ENCODE measurements around the gene CERS3.

The CERS3 gene

DNA sequence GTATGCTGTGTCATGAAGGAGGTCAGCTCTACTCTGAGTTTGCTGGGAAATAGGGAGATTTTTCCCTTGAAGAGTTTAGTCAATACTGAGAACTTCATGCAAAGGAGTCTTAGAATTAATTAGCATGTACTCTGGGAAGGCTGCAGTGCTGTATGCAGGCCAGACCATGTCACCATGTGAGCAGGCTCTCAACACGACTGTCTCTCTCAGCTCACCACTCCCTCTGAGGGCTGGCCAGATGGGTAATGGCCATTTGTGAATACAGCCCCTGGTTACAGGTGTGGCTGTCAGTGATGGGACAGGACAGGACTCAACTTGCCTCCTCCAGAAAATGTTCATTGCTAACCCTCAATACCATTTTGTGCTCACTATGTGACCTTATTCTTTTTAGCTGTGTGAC lies 5.1 kb upstream of the CERS3 start:
- H3K27me3 ChIP-seq (ENCODE audit: control insufficient read depth, insufficient read depth, low read length) = no peaks in the 10 kb centered on the region
- TF ChIP-seq, protein P1, sequence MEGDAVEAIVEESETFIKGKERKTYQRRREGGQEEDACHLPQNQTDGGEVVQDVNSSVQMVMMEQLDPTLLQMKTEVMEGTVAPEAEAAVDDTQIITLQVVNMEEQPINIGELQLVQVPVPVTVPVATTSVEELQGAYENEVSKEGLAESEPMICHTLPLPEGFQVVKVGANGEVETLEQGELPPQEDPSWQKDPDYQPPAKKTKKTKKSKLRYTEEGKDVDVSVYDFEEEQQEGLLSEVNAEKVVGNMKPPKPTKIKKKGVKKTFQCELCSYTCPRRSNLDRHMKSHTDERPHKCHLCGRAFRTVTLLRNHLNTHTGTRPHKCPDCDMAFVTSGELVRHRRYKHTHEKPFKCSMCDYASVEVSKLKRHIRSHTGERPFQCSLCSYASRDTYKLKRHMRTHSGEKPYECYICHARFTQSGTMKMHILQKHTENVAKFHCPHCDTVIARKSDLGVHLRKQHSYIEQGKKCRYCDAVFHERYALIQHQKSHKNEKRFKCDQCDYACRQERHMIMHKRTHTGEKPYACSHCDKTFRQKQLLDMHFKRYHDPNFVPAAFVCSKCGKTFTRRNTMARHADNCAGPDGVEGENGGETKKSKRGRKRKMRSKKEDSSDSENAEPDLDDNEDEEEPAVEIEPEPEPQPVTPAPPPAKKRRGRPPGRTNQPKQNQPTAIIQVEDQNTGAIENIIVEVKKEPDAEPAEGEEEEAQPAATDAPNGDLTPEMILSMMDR (IDR thresholded peaks at IDR 0.05) = no peak

DNA sequence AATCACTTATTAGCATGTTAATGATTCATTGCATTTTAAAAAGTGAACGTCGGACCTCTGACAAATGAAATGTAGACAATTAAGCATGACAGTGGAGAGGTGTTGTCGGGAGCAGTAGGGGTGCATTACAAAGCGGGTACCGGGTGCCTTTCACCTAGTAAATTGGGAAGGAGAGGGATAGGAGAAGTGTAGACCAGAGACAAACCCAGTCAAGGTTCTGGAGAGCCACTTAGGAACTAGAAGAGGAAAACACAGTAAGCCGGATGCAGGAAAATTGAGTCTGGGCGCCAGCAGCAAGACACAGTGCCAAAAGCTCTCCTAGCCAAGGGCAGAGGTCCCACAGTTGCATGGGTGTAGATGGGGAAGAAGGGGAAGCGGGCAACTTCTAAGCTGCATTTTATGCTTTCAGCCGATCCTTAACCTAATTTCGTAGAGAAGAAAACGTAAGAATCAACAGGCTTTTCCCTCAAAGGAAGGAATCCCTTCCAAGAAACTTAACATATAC lies 3.1 kb upstream of the CERS3 start:
- Histone ChIP-seq H3K4me3 (ENCODE audit: low read depth, low read length) (no peak overlapping the region), H3K9ac (no peak overlapping the region), H3K79me2 (no peaks in the 10 kb centered on the region), H3K4me2 (ENCODE audit: low read length) (no peak overlapping the region), H2AFZ (no peak overlapping the region), H3K4me1 (no peaks in the 10 kb centered on the region), H3K27ac (no peak overlapping the region), H3K27me3 (ENCODE audit: control insufficient read depth, insufficient read depth, low read length) (no peaks in the 10 kb centered on the region), H3K36me3 (ENCODE audit: control insufficient read depth, insufficient read depth, low read length) (no peaks in the 10 kb centered on the region), H3K9me3 (ENCODE audit: control insufficient read depth, low read length) (no peaks in the 10 kb centered on the region)
- TF ChIP-seq, protein P1 (IDR thresholded peaks at IDR 0.05) = no peak

More for the DNA sequence above, 5.1 kb upstream of the CERS3 start:
- H3K36me3 ChIP-seq (ENCODE audit: control insufficient read depth, insufficient read depth, low read length) = no peaks in the 10 kb centered on the region
- no peak overlapping the region for H2AFZ ChIP-seq
- no peaks in the 10 kb centered on the region for H3K4me1 ChIP-seq
- H3K9ac ChIP-seq = no peak overlapping the region
- no peak overlapping the region for H3K27ac ChIP-seq
- no peak overlapping the region for H3K4me2 ChIP-seq (ENCODE audit: low read length)
- no peak overlapping the region for H3K4me3 ChIP-seq (ENCODE audit: low read depth, low read length)
- no peaks in the 10 kb centered on the region for H3K9me3 ChIP-seq (ENCODE audit: control insufficient read depth, low read length)
- no peaks in the 10 kb centered on the region for H3K79me2 ChIP-seq

DNA sequence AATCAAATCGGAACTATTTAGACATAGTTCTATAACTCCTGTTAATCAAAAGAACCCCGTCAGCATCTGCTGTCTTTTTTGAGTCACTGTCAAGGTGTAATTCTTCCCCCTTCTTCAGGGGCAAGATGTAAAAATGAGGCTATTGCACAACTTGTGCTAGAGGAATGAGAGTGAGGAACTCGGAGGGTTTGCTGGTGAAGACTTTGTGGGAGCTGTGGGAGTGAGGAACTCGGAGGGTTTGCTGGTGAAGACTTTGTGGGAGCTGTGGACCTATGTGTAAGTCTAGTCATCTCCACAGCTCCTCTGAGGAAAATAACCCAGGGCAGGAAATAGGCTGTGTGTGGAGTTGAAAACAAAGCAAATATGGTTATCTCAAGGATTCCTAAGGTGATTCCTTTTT lies 2.5 kb upstream of the CERS3 start:
- H2AFZ ChIP-seq = no peak overlapping the region
- H3K36me3 ChIP-seq (ENCODE audit: control insufficient read depth, insufficient read depth, low read length) = no peaks in the 10 kb centered on the region
- no peak overlapping the region for H3K4me3 ChIP-seq (ENCODE audit: low read depth, low read length)
- H3K4me1 ChIP-seq = no peaks in the 10 kb centered on the region
- H3K79me2 ChIP-seq = no peaks in the 10 kb centered on the region
- TF ChIP-seq, protein P1 (IDR thresholded peaks at IDR 0.05) = no peak
- H3K9ac ChIP-seq = no peak overlapping the region
- H3K4me2 ChIP-seq (ENCODE audit: low read length) = no peak overlapping the region
- H3K27ac ChIP-seq = no peak overlapping the region
- H3K9me3 ChIP-seq (ENCODE audit: control insufficient read depth, low read length) = no peaks in the 10 kb centered on the region
- no peaks in the 10 kb centered on the region for H3K27me3 ChIP-seq (ENCODE audit: control insufficient read depth, insufficient read depth, low read length)

DNA sequence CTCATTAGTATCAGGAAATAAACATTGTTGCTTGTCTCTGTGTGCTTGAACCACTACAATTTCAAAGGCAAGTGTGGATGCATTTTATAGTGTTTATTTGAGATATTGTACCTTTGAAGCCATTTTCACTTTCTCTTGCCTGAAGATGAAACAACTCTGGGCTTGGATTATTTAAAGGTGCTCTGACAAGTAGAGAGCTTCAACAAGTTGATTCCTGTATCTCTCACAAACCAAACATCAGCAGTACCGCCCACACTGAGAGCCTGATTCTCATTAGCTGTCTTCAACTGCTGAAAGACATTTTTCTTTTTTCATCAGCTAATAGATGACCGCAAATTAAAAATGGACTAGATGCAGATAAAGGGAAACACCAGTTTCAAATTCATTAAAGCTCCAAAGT lies 806 bp upstream of the CERS3 start:
- no peak overlapping the region for H3K27ac ChIP-seq
- TF ChIP-seq, protein P1 (IDR thresholded peaks at IDR 0.05) = no peak
- H3K9me3 ChIP-seq (ENCODE audit: control insufficient read depth, low read length) = no peaks in the 10 kb centered on the region
- H3K27me3 ChIP-seq (ENCODE audit: control insufficient read depth, insufficient read depth, low read length) = no peaks in the 10 kb centered on the region
- no peaks in the 10 kb centered on the region for H3K79me2 ChIP-seq
- no peaks in the 10 kb centered on the region for H3K4me1 ChIP-seq
- H2AFZ ChIP-seq = no peak overlapping the region
- H3K36me3 ChIP-seq (ENCODE audit: control insufficient read depth, insufficient read depth, low read length) = no peaks in the 10 kb centered on the region
- no peak overlapping the region for H3K4me2 ChIP-seq (ENCODE audit: low read length)
- no peak overlapping the region for H3K9ac ChIP-seq
- no peak overlapping the region for H3K4me3 ChIP-seq (ENCODE audit: low read depth, low read length)

DNA sequence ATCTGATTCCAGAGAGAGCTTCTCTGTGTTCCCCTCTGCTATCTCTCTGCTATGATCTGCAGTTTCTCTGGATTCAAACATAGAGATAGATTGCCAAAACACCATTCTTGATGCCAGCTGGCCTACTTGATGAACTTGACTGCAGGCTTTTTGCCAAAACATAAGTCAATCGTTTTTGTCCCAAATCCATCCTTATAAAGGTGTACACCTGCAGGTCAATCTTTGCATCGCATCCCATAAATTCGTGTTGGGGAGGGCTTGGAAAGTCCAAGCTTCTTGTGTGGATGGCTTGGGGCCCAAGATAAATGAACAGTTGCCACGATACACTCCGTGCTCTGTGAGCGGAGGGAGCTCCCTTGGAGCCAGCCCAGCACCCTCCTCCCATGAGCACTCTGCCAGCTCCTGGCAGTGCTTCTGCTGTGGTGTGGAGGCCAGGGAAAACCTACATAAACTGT lies 2.7 kb downstream of the CERS3 start:
- Histone ChIP-seq H3K27me3 (ENCODE audit: control insufficient read depth, insufficient read depth, low read length) (no peaks in the 10 kb centered on the region), H2AFZ (no peak overlapping the region), H3K79me2 (no peaks in the 10 kb centered on the region), H3K9ac (no peak overlapping the region), H3K9me3 (ENCODE audit: control insufficient read depth, low read length) (no peaks in the 10 kb centered on the region), H3K36me3 (ENCODE audit: control insufficient read depth, insufficient read depth, low read length) (no peaks in the 10 kb centered on the region), H3K4me3 (ENCODE audit: low read depth, low read length) (no peak overlapping the region), H3K4me1 (no peaks in the 10 kb centered on the region), H3K27ac (no peak overlapping the region), H3K4me2 (ENCODE audit: low read length) (no peak overlapping the region)
- TF ChIP-seq, protein P1 (IDR thresholded peaks at IDR 0.05) = no peak
